A549 (cell line): ENCODE data around the gene BOLA1. TPM values are rescaled to one million over a fixed set of nuclear protein-coding genes. Genes with fewer than 3 reads are reported as not detected.

Source experiments
- ATAC-seq, 2 experiments: fragments of 200-7000 bp in 1 of 2; fragments of >200 bp in 1 of 2; cut with Nextera tagmentation in 1 of 2; cut with Tn5 transposase in 1 of 2; 3 replicates each; pipeline versions ENCODE4 v1.8.0 to v1.9.1; 2018 to 2020; ENCODE audit warnings: mild to moderate bottlenecking in 1 of 2, moderate library complexity in 1 of 2
- CTCF ChIA-PET: fragments of 300-600 bp; sonication (Branson Sonifier 250); formaldehyde crosslinking; extraction: SDS; loops from one replicate; lab custom pipeline; 2021; ENCODE audit warnings: antibody characterized with exemption, inconsistent platforms; lab: Yijun Ruan, JAX
- POLR2A ChIA-PET: fragments of 350-600 bp; formaldehyde crosslinking; extraction: SDS; loops from one replicate; lab custom pipeline; 2021; ENCODE audit warnings: antibody characterized with exemption, inconsistent platforms; lab: Yijun Ruan, JAX
- DNase-seq, 2 experiments: peaks; one replicate each; pipeline versions ENCODE4 v3.0.0 to v3.0.0-alpha.2; 2011 to 2016; ENCODE audit warnings: low read depth in 1 of 2, low spot score in 1 of 2
- FAIRE-seq: peaks from 2 replicates; lab custom pipeline; 2011; peaks lifted over from hg19 to GRCh38; lab: Jason Lieb, UNC
- H3K27ac ChIP-seq, 2 experiments: fragments of >200 bp; sonication (Bioruptor Twin); formaldehyde crosslinking; 3 replicates each; pipeline ENCODE4 v1.5.1; 2016 to 2017
- H3K4me1 ChIP-seq: fragments of >200 bp; sonication (Bioruptor Twin); formaldehyde crosslinking; 3 replicates; pipeline ENCODE4 v1.6.1; 2016
- H3K4me2 ChIP-seq: fragments of >200 bp; sonication (Bioruptor Twin); formaldehyde crosslinking; 3 replicates; pipeline ENCODE4 v1.6.1; 2016
- H3K4me3 ChIP-seq: fragments of >200 bp; sonication (Bioruptor Twin); formaldehyde crosslinking; 3 replicates; pipeline ENCODE4 v1.5.1; 2016
- H3K9me3 ChIP-seq: fragments of >200 bp; sonication (Bioruptor Twin); formaldehyde crosslinking; 3 replicates; pipeline ENCODE4 v1.6.1; 2016
- BHLHE40 ChIP-seq: IDR thresholded peaks from 2 replicates; pipeline ENCODE4 v1.6.1; 2012; ENCODE audit warnings: low read depth, low read length, inconsistent platforms
- CBX2 ChIP-seq: fragments of 200-600 bp; sonication (generic); IDR thresholded peaks from 2 replicates; pipeline ENCODE4 v1.6.1; 2016; ENCODE audit warnings: low read depth, mild to moderate bottlenecking, borderline replicate concordance
- CBX8 ChIP-seq: fragments of 200-600 bp; sonication (generic); IDR thresholded peaks from 2 replicates; pipeline ENCODE4 v1.6.1; 2016
- CEBPB ChIP-seq, 2 experiments: fragments of >200 bp in 1 of 2; sonication (Bioruptor Twin) in 1 of 2; formaldehyde crosslinking in 1 of 2; IDR thresholded peaks; 2 replicates each; pipeline ENCODE4 v1.6.1; 2012 to 2016
- CHD2 ChIP-seq: fragments of 150-350 bp; IDR thresholded peaks from 2 replicates; pipeline ENCODE4 v1.6.1; 2014; ENCODE audit warnings: low read length; ENCODE audit not compliant: partially characterized antibody
- CHD4 ChIP-seq: fragments of 200-600 bp; sonication (generic); IDR thresholded peaks from 2 replicates; pipeline ENCODE4 v1.6.1; 2016; ENCODE audit warnings: antibody characterized with exemption, mild to moderate bottlenecking, borderline replicate concordance
- CTCF ChIP-seq: fragments of >200 bp; sonication (Bioruptor Twin); formaldehyde crosslinking; IDR thresholded peaks from 3 replicates; pipeline ENCODE4 v1.5.1; 2016
- EHMT2 ChIP-seq: fragments of 200-600 bp; sonication (generic); IDR thresholded peaks from 2 replicates; pipeline ENCODE4 v1.6.1; 2016; ENCODE audit warnings: antibody characterized with exemption, low read depth, mild to moderate bottlenecking, moderate library complexity
- EP300 ChIP-seq, 2 experiments: fragments of >200 bp; sonication (Bioruptor Twin); formaldehyde crosslinking; IDR thresholded peaks; 2 replicates in 1 of 2; 3 replicates in 1 of 2; pipeline ENCODE4 v1.6.1; 2016 to 2017
- ESRRA ChIP-seq: fragments of 150-350 bp; IDR thresholded peaks from 2 replicates; pipeline ENCODE4 v1.6.1; 2014; ENCODE audit warnings: mild to moderate bottlenecking, low read length, borderline replicate concordance
- FOSB ChIP-seq: fragments of 250-450 bp; sonication (Bioruptor Pico); IDR thresholded peaks from 2 replicates; pipeline ENCODE4 v1.5.0; 2020; ENCODE audit warnings: mild to moderate bottlenecking, moderate library complexity
- FOSL2 ChIP-seq, 2 experiments: fragments of 450-650 bp in 1 of 2; fragments of >200 bp in 1 of 2; sonication (Bioruptor Twin) in 1 of 2; formaldehyde crosslinking; IDR thresholded peaks; 2 replicates each; pipeline versions ENCODE4 v1.5.0 to v1.6.1; 2016 to 2020; ENCODE audit warnings: mild to moderate bottlenecking in 1 of 2, moderate library complexity in 1 of 2
- FOXS1 ChIP-seq: fragments of 250-450 bp; sonication (Bioruptor Pico); IDR thresholded peaks from 2 replicates; pipeline ENCODE4 v1.5.0; 2020; ENCODE audit warnings: mild to moderate bottlenecking, moderate library complexity
- HES2 ChIP-seq: fragments of >200 bp; sonication (Bioruptor Twin); formaldehyde crosslinking; IDR thresholded peaks from 2 replicates; pipeline ENCODE4 v1.6.1; 2016
- HEYL ChIP-seq: fragments of 250-450 bp; sonication (Bioruptor Pico); IDR thresholded peaks from 2 replicates; pipeline ENCODE4 v1.8.0; 2021; ENCODE audit warnings: mild to moderate bottlenecking, moderate library complexity
- HOXB13 ChIP-seq: fragments of 250-450 bp; sonication (Bioruptor Pico); IDR thresholded peaks from 2 replicates; pipeline ENCODE4 v1.5.0; 2020; ENCODE audit warnings: low read depth, mild to moderate bottlenecking, moderate library complexity
- JUNB ChIP-seq: fragments of >200 bp; sonication (Bioruptor Twin); formaldehyde crosslinking; IDR thresholded peaks from 2 replicates; pipeline ENCODE4 v1.6.1; 2016
- KDM1A ChIP-seq: fragments of 200-600 bp; sonication (generic); IDR thresholded peaks from 2 replicates; pipeline ENCODE4 v1.6.1; 2016; ENCODE audit warnings: low read depth, mild to moderate bottlenecking
- KDM5A ChIP-seq: fragments of 200-600 bp; sonication (generic); IDR thresholded peaks from 2 replicates; pipeline ENCODE4 v1.6.1; 2016; ENCODE audit warnings: antibody characterized with exemption, mild to moderate bottlenecking
- MAFK ChIP-seq: fragments of 450-650 bp; IDR thresholded peaks from 2 replicates; pipeline ENCODE4 v1.6.1; 2014; ENCODE audit not compliant: partially characterized antibody
- MYC ChIP-seq: IDR thresholded peaks from 2 replicates; pipeline ENCODE4 v1.6.1; 2012; ENCODE audit warnings: mild to moderate bottlenecking, inconsistent platforms, low read length, improper control_type of control experiment, borderline replicate concordance
- NFE2L2 ChIP-seq: fragments of 150-350 bp; conservative IDR thresholded peaks from 2 replicates; pipeline ENCODE4 v1.6.1; 2014; ENCODE audit warnings: low read length
- NR3C1 ChIP-seq: fragments of >200 bp; sonication (Bioruptor Twin); formaldehyde crosslinking; IDR thresholded peaks from 3 replicates; pipeline ENCODE4 v1.6.1; 2017
- POLR2A ChIP-seq: IDR thresholded peaks from 2 replicates; pipeline ENCODE4 v1.6.1; 2012; ENCODE audit warnings: mild to moderate bottlenecking, low read length
- RARB ChIP-seq: fragments of 250-450 bp; sonication (Bioruptor Pico); IDR thresholded peaks from 2 replicates; pipeline ENCODE4 v1.8.0; 2021; ENCODE audit warnings: mild to moderate bottlenecking, moderate library complexity
- RCOR1 ChIP-seq: fragments of 150-350 bp; IDR thresholded peaks from 2 replicates; pipeline ENCODE4 v1.6.1; 2014; ENCODE audit warnings: antibody characterized with exemption, low read length, low read depth
- RFX5 ChIP-seq: fragments of 450-650 bp; IDR thresholded peaks from 2 replicates; pipeline ENCODE4 v1.7.1; 2014; ENCODE audit warnings: antibody characterized with exemption, mild to moderate bottlenecking, moderate library complexity
- SREBF2 ChIP-seq: fragments of 450-650 bp; IDR thresholded peaks from 2 replicates; pipeline ENCODE4 v1.6.1; 2014; ENCODE audit warnings: mild to moderate bottlenecking, moderate library complexity
- TP53 ChIP-seq: fragments of 250-450 bp; sonication (Bioruptor Pico); IDR thresholded peaks from 2 replicates; pipeline ENCODE4 v1.5.0; 2021; ENCODE audit warnings: mild to moderate bottlenecking, moderate library complexity
- ZC3H11A ChIP-seq: fragments of 450-650 bp; IDR thresholded peaks from 2 replicates; pipeline ENCODE4 v1.6.1; 2014; ENCODE audit warnings: antibody characterized with exemption, mild to moderate bottlenecking
- ZNF302 ChIP-seq: fragments of 250-450 bp; sonication (Bioruptor Pico); IDR thresholded peaks from 2 replicates; pipeline ENCODE4 v1.9.0; 2021; ENCODE audit warnings: inconsistent platforms, mild to moderate bottlenecking, moderate library complexity
- WGBS: methylation state at CpG from one replicate; pipeline ENCODE4 v1.1.6; 2017; ENCODE audit errors: missing lambda C conversion rate; 5-methylcytosine and 5-hydroxymethylcytosine counted together
- polyA plus RNA-seq, 4 experiments: library from polyadenylated mRNA; depleted of rRNA in 3 of 4; stranded (reverse); fragments of >200 nt; fragmentation: RNase III in 1 of 4; extraction: RNeasy Plus Mini Kit Qiagen cat#74134 plus additional on column Dnase treatment in 1 of 4; gene quantifications; 2 replicates in 3 of 4; 3 replicates in 1 of 4; pipeline ENCODE4 v1.2.3, GENCODE V29; 2011 to 2017
- TF ChIP-seq, protein P1 (sequence below): IDR thresholded peaks from 2 replicates; pipeline ENCODE4 v1.6.1; 2012
- TF ChIP-seq, protein P2 (sequence below): fragments of 150-350 bp; IDR thresholded peaks from 2 replicates; pipeline ENCODE4 v1.6.1; 2014; ENCODE audit warnings: low read depth, mild to moderate bottlenecking, low read length

Gene BOLA1
- polyA plus RNA-seq, 2 of the 4 experiments (the other 2 are of a cell fraction): 25.4 to 27.5 TPM

DNA sequence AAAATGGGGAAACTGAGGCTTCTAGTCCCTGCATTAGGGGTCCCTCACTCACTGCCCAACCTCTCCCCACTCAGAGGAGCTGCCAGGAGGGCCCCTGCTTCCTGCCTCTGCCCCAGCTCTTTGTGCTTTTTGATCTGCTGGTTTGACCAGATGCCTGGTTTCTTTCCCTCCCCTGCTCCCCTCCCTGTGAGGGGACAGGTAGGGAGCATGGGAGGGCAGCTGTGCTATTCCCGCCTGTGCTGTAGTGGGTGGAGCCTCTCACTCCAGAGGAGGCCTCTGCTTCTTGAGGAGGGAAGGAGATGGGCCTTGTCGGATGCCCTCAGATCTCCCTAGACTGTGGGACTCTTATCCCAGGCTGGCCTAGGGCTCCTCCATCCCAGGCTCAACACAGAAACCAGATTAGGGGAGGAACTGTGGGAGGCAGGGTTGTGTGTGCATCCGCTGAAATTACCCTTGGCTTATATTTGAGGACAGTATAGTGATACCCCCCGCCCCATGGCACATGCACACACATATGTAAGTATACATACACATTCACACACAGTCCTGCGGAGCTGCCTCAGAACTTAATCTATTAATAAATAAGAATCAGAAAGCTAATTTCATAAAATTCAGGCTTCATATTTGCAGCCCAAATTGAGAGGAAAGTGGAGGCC, 4.6 kb downstream of the BOLA1 start:
- no peak for FAIRE-seq
- WGBS: 95% methylated on average over 5 of the region's 5 CpGs

DNA sequence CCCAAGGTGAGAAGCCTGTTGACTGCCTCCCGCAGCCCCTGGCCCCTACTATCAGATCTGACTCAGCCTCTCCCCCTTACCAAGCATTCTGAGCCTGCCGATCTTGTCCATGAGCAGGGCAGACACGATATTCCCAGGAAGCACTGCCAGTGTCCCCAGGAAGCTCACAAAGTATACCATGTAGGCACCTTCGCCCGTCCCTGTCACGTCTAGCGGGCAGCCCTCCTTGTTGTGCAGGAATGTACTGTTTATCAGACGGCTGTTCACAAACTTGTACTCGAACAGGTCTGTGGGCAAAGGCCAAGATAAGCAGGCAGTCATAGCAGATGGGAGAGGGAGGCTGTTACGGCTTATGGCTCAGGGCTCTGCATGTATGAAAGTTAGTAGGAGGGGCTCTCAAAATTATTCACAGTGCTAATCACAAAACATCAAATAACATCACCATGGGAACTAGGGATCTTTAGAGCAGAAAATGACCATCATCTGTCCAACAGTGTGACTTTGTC, 7.3 kb downstream of the BOLA1 start:
- no peak for ATAC-seq
- WGBS: 76% methylated on average over 10 of the region's 10 CpGs
- Histone ChIP-seq H3K4me2 (no peak overlapping the region), H3K27ac (no peak overlapping the region)
- FAIRE-seq: no peak
- POLR2A ChIA-PET: no interaction called here
- no peak for TF ChIP-seq ESRRA
- TF ChIP-seq NFE2L2: no peak
- no peak for TF ChIP-seq TP53 (CRISPR knock-in tag)
- TF ChIP-seq, protein P1, sequence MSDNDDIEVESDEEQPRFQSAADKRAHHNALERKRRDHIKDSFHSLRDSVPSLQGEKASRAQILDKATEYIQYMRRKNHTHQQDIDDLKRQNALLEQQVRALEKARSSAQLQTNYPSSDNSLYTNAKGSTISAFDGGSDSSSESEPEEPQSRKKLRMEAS: no peak
- TF ChIP-seq, all 56 proteins: peak for 0
- Histone ChIP-seq H3K9me3 (no peaks in the 10 kb centered on the region), H3K4me3 (no peak overlapping the region), H3K4me1 (no peaks in the 10 kb centered on the region)
- CTCF ChIA-PET: interaction anchor here (2.8 kb wide), 1 partner anchor 18 kb away, joined by 10 read pairs; a partner anchor contains a TSS
- no peak for DNase-seq

More for the DNA sequence above, 4.6 kb downstream of the BOLA1 start:
- no peak for ATAC-seq
- H3K27ac ChIP-seq: no peak overlapping the region
- DNase-seq: no peak
- H3K4me2 ChIP-seq: no peak overlapping the region
- no peak for TF ChIP-seq EHMT2
- no peak for TF ChIP-seq ZC3H11A
- no peak for TF ChIP-seq SREBF2
- TF ChIP-seq RCOR1: no peak
- no peak for TF ChIP-seq ZNF302
- no peak for TF ChIP-seq MYC
- TF ChIP-seq ESRRA: no peak
- no peak for TF ChIP-seq CBX8
- no peak for TF ChIP-seq FOSB (CRISPR knock-in tag)
- no peak for TF ChIP-seq MAFK
- no peak for TF ChIP-seq CEBPB (IDR thresholded peaks at IDR 0.05)
- no peak for TF ChIP-seq RFX5
- no peak for TF ChIP-seq CHD2
- TF ChIP-seq POLR2A: no peak
- no peak for TF ChIP-seq HEYL (CRISPR knock-in tag)
- no peak for TF ChIP-seq KDM1A
- no peak for TF ChIP-seq HOXB13
- CTCF ChIA-PET: interaction anchor here (1.4 to 1.6 kb wide), 2 partner anchors 11 to 262 kb away, joined by 3 read pairs; no protein-coding TSS in a partner anchor
- H3K9me3 ChIP-seq: no peaks in the 10 kb centered on the region
- no peak overlapping the region for H3K4me3 ChIP-seq
- POLR2A ChIA-PET: no interaction called here
- H3K4me1 ChIP-seq: peaks cover 8% of the 10 kb centered on the region

DNA sequence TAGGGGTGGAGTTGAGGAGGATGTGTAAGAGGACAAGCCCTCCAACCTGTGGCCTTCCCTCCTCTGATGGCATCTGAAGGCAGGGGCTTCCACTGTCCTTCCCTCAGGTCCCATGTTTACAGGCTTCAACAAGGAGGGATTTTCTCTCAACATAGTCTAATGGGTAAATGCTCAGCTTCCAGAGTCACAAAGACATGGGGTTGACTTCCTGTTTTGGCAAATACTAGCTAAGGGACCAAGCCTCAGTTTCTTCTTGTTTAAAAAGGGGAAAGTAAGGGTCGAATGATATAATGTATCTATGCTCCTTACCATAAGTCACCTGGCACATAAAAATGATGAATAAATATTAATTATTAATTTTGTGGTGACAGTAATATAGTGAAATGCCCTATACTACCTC, 15.2 kb downstream of the BOLA1 start:
- FAIRE-seq (no peak), ATAC-seq (no peak), DNase-seq (no peak)
- no peaks in the 10 kb centered on the region for H3K4me1 ChIP-seq
- H3K4me3 ChIP-seq: no peak overlapping the region
- CTCF ChIA-PET: interaction anchor here (0.6 to 1.2 kb wide), 4 partner anchors 10 to 346 kb away, joined by 3 read pairs; no protein-coding TSS in a partner anchor
- POLR2A ChIA-PET: no interaction called here
- H3K4me2 ChIP-seq: no peak overlapping the region
- H3K27ac ChIP-seq: no peak overlapping the region
- 27% methylated on average over 1 of the region's 1 CpG for WGBS
- H3K9me3 ChIP-seq: no peaks in the 10 kb centered on the region
- TF ChIP-seq, protein P2, sequence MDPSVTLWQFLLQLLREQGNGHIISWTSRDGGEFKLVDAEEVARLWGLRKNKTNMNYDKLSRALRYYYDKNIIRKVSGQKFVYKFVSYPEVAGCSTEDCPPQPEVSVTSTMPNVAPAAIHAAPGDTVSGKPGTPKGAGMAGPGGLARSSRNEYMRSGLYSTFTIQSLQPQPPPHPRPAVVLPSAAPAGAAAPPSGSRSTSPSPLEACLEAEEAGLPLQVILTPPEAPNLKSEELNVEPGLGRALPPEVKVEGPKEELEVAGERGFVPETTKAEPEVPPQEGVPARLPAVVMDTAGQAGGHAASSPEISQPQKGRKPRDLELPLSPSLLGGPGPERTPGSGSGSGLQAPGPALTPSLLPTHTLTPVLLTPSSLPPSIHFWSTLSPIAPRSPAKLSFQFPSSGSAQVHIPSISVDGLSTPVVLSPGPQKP: no peak
- TF ChIP-seq POLR2A (no peak), NR3C1 (no peak), CBX2 (no peak), HES2 (no peak), CTCF (no peak), BHLHE40 (no peak), KDM5A (no peak), EHMT2 (no peak), RARB (CRISPR knock-in tag) (no peak), EP300 (IDR thresholded peaks at IDR 0.05) (no peak), ESRRA (no peak), JUNB (no peak), FOXS1 (no peak), KDM1A (no peak), FOSL2 (IDR thresholded peaks at IDR 0.05) (no peak), FOSL2 (CRISPR knock-in tag; IDR thresholded peaks at IDR 0.05) (no peak), CHD4 (no peak), RFX5 (no peak)
